NCI-H1092 treated with DMSO at 0.1 percent for 48 hours (cell line): ENCODE results near the gene SLC25A1.
"Not testable (repeated sequence)": the region's sequence is repeated elsewhere in the genome, so short reads cannot be mapped to it uniquely, and the experiment has no call there.

Experiments used
- DNase-seq: peaks from one replicate; lab custom pipeline; 2025; lab: John Stamatoyannopoulos, UW

SLC25A1 gene

DNA sequence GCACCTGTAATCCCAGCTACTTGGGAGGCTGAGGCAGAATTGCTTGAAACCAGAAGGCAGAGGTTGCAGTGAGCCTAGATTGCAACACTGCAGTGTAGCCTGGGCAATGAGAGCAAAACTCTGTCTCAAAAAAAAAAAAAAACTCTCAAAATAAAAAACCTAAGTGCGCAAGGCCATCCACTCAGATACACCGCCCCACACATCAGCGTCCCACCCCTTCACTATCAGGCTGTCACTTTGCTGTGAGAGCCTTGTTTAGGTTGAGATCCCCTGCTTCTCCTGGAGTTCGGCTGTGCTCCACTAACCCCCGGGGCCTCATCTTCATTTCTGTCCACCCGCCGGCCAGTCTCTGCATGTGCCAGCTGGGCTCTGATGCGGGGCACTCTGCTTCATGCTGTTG lies 12.1 kb downstream of the SLC25A1 start:
- no peak for DNase-seq

- no peak for DNase-seq
Measured at GRCh38 chr22:19164425-19164824, 14.1 kb downstream of the SLC25A1 start.

DNA sequence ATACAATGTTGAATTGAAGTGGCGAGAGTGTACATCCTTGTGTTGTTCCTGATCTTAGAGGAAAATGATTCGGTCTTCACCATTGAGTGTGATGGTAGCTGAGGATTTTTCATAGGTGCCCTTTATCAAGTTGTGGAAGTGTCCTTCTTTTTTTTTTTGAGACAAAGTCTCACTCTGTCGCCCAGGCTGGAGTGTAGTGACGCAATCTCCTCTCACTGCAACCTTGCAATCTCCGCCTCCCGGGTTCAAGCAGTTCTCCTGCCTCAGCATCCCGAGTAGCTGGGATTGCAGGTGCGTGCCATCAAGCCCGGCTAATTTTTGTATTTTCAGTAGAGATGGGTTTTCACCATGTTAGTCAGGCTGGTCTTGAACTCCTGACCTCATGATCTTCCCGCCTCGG lies 19.9 kb downstream of the SLC25A1 start:
- DNase-seq = not testable (repeated sequence)

DNA sequence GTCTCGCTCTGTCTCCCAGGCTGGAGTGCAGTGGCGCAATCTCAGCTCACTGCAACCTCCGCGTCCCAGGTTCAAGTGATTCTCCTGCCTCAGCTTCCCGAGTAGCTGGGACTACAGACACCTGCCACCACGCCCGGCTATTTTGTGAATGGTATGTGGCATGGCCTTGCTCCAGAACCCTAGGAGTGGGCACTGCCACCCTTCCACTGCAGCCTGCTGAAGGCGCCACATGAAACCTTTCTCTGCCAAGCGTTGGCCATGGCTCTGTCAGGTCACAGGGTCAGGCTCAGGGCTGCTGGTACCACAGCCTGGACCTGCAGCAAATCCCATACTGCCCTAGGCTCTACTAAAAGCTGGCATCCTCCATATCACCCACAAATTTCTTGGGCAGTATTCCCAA lies 22.4 kb downstream of the SLC25A1 start:
- not testable (repeated sequence) for DNase-seq

- DNase-seq = no peak
Measured at GRCh38 chr22:19152942-19153883, 25.3 kb downstream of the SLC25A1 start.

DNA sequence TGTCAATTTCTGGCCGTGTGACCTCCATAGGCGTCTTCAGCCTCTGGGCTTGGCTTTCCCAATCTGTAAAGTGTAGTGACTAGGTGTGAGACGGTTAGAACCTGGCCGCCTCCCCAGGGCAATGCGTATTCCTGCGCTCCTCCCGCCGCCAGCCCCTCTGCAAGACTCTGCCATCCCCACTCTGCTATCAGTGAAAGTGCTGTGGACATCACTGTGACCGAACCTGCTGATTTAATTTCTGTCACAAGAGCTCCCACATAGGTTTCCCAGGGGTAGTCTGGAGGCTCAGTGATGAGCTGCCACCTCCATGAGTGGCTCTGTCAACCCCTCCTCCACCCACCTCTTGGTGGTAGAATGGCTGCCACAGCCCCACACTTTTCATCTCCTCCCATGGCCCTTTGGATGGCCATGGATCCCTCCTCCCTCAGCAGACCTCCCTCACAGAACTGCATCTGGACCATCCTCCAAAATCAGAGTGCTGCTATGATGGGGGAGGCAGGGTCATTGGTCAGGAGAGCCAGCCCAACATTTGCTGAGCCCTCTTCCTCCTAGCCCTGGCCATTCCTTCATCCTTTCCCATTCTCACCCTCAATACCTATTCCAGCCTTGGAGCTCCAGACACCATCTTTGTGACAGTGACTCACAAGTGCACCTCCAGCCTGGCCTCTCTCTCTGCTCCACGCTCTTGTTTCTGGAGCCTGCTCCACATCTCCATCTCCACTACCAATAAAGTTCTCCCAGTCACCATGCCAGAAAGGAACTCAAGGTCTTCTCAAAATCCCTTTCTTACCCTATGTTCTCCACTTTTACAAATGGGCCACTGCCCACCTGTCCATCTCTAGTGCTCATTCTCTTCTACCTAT lies 27.0 kb downstream of the SLC25A1 start:
- no peak for DNase-seq

DNA sequence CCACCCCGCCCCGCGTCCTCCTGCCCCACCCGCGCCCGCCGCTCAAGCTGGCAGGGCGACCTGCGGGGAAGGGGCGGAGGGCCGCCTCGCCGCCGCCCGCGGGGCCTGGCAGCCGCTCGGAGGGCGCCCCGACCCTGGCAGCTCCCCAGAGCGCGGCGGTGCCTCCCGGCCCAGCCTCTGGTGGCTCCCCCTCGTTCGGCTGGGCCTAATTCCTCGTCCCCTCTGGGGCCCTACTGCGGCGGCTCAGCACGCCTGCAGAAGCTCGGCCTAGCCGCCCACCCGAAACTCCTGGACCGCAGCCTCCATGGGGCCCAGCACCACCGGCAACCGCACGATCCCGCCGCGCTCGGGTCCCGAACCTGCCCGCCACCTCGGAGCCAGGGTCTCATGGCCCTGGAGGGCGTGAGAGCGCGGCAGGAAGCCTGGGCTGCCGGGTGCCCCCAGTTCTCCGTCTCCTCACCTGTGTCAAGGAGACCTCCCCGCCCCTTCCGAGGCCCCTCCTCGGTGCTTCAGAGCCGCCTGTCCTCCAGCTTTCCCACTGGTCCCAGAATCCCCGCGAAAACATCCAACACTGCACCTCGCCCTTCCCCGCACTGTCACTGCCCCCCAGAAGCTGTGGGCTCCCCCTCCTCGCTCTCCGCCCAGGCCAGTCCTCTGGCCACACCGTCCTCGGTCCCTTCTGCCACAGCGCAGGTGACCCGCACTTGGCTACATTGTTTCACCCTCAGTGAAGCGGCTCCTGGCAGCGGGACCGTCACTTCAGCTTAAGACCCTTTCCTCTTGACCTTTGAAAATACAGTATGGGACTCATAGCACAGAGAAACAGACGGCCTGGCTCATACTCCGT lies 27.8 kb downstream of the SLC25A1 start:
- DNase-seq = no peak

DNA sequence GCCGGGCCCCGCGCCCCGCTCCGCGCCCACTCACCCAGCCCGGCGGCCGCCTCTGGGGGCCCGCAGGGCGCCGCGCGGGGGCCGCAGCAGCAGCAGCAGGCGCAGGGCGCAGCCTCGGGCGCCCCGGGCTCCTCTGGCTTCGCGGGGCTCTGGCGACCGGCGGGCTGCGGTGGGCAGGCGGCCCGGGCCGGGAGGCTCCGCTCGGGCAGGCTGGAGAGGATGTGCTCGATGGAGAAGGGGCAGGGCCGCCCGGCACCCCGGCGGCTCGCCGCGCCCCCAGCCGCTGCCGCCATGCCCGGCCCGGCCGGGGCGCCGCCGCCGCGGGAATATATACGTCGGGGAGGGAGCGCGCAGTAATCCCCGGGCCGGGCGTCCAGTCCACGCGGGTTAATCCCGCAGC lies 28.5 kb downstream of the SLC25A1 start, which contains the start of gene GSC2:
TSS of gene GSC2 (minus strand) at position 302 of the 400 bp plus-strand sequence. CDS start at position 293, 9 bp downstream.
- no peak for DNase-seq

DNA sequence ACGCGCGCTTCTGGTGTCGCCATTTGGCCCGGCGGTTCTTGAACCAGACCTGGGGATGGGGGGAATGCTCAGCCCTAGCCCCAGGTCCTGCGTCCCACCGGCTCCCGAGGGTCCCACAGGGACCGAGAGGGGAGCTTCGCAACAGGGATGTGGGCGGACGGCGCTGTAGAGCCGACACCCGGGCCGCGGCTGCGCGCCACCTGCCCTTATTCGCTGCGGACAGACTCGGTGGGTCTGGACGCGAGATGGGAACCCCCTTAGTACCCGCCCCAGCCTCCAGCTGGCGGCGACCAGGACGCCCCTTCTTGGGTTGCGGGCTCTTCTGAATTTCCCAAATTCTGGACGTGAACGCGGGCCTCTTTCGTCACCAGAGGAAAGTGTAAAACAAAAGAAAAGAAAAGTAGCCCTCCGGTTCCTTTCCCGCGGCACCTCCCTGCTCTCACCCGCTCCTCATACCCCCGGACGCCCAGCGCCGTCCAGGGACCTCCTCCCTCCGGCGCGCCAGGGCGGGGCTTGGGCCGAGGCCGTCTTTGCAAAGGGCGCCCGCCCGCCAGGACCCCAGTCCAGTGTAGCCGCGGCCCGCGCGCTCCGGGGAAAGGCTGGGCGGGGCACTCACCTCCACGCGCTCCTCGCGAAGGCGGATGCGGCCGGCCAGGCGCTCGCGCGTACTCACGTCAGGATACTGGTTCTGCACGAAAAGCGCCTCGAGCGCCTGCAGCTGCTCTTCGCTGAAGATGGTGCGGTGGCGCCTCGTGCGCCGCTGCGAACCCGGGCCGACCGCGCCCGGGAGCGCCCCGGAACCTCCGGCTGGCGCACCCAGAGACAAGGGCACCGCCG lies 29.3 kb downstream of the SLC25A1 start:
- DNase-seq = no peak

- no peak for DNase-seq
Measured at GRCh38 chr22:19148417-19149046, 30.0 kb downstream of the SLC25A1 start.

DNA sequence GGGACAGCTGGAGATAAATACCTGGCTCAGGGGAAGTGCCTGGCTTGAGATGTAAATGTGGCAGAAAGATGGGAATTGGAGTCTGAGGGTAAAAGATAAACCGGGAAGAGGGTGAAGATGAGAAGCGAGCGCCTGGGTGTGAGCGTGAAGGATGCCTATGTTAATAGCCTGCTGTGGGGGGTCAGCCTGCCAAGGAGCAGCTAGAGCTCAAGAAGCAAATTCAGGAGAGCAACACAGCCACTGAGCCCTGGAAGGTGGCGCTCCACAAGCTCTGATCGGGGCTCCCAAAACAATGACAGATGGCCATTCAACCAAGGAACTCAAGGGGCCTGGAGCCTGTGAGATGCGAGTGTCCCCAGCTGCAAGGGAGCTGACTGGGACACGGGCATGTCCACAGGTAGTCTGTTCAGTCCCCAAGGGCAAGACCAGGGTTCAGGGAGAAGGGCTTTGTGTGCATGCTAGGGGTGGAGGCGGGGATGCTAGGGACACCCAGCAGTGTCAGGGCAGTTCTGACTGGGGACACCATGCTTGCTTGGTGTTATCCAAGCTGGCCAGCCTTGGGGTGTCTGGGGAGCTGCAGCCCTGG lies 31.2 kb downstream of the SLC25A1 start:
- DNase-seq = no peak

- DNase-seq = no peak
Measured at GRCh38 chr22:19146215-19146968, 32.1 kb downstream of the SLC25A1 start.

DNA sequence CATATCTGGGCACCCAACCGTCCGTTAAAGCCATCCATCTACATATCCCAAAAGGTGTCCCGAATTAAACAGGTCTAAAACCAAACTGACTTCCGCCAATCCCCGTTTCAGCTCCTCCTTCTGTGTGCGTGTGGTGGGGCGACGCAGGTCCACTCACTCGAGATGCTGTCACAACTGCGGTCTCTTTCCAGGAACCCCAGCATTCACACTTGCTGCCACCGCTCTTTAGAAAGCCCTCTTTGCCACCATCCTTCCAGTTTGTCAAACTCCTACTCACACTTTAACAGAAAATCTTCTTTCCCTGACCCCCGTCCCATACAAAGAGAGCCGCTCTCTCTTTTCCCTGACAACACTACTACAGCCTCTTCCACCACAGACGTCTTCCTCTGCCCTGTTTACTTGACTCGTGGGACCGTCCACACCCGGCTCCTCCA lies 34.6 kb downstream of the SLC25A1 start:
- DNase-seq = no peak

- DNase-seq = no peak
Measured at GRCh38 chr22:19143212-19143611, 35.3 kb downstream of the SLC25A1 start.

DNA sequence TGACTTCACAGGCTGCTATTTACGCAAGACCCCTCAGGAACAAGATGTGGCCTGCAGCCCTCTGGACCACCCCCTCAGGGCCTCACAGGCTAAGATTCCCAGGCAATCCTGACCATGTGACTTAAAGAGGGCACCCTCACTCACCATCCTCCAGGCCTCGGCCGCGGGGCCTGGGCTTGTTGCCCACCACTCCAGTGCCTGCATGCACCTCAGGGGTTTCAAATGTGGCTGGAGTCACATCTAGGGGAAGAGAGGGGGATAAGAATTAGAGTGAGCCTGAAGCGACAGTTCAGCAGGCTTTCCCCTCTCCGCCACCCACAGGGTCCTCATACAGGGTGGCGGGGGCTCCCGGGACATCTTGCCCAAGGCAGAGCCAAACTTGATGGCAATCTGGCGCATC lies 36.1 kb downstream of the SLC25A1 start:
- no peak for DNase-seq

DNA sequence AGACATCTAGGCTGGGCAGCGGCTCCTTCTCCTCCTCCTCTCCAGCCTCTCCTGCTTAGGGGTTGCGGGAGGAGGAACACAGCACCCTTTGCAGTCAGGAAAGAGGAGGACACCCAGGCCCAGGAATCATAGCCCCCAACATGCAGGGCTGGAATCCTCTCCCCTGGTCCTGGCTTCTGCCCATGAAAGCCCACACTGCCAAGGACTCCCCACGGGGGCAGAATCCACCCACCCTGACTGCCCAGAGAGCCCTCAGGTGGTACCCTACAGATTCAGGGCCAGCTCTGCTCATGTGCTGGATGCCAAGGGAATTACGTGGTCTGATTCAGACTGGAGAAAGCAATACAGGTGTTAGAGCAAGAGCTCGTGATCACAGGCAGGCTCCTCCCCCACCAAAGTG lies 38.6 kb downstream of the SLC25A1 start:
- DNase-seq = no peak

DNA sequence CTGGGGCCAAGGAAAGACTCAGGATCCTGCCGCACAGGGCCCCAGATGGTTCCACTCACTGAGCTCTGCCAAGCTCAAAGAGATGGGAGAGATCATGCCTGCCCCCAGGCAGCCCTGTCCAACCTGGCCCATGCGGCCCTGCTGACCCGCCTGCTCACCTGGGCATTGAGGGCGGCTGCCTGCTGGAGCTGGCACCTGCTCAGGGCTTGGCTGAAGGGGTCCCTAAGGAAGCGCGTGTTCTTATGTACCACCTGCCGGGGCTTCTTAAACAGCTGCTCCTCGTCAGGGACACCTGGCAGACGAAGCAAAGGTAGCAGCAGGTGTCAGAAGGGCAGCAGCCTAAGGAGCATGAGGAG lies 39.6 kb downstream of the SLC25A1 start:
- DNase-seq = no peak

GRCh38 chr22:19138217-19139000 lies 40.1 kb downstream of the SLC25A1 start:
- DNase-seq = no peak
